Fibroblast of skin of right quadriceps (primary cell): ENCODE data around the gene TOE1.
"Not testable (repeated sequence)": the region's sequence is repeated elsewhere in the genome, so short reads cannot be mapped to it uniquely, and the experiment has no call there.

ENCODE experiments used
- DNase-seq: peaks from one replicate; pipeline ENCODE4 v3.0.0-alpha.2; 2013

Gene TOE1

GRCh38 chr1:45339789-45340558 lies at the start of gene TOE1, which contains the start of gene MUTYH:
TOE1 (plus strand) TSS chr1:45340170; CDS start chr1:45340253, 83 bp downstream.
MUTYH (minus strand) TSS chr1:45340440; CDS start chr1:45334505, 5,935 bp downstream.
- peak; percentile 92 for DNase-seq

DNA sequence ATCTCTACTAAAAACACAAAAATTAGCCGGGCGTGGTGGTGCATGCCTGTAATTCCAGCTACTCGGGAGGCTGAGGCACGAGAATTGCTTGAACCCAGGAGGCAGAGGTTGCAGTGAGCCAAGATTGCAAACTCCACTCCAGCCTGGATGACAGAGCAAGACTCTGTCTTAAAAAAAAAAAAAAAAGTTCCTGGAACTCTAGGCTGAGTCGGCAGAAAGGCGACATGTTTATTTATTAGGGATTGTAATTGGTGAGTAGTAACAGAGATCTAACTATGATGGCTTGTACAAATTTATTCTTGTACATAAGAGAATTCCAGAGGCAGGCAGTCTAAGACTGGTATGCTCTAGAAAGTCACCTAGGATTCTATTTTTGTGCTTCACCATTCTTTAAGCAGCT lies 49.0 kb upstream of the TOE1 start:
- not testable (repeated sequence) for DNase-seq

DNA sequence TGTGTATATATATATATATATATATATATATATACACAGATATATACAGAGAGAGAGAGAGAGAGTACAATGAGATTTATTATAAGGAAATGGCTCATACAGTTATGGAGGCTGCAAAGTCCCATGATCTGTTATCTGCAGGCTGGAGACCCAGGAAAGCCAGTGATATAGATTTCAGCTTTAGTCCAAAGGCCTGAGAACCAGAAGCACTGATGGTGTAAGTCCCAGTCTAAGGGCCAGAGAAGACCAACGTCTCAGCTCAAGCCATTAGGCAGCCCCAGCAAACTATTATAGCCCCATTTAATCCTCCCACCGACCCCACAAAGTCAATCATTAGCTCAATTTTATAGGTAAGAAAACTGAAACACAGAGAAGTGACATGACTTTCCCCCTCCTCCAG lies 48.3 kb upstream of the TOE1 start:
- DNase-seq = no peak

- no peak for DNase-seq
These were observed 42.2 kb upstream of the TOE1 start for GRCh38 chr1:45297666-45298356.

GRCh38 chr1:45299296-45299695 lies 40.7 kb upstream of the TOE1 start:
- no peak for DNase-seq

DNA sequence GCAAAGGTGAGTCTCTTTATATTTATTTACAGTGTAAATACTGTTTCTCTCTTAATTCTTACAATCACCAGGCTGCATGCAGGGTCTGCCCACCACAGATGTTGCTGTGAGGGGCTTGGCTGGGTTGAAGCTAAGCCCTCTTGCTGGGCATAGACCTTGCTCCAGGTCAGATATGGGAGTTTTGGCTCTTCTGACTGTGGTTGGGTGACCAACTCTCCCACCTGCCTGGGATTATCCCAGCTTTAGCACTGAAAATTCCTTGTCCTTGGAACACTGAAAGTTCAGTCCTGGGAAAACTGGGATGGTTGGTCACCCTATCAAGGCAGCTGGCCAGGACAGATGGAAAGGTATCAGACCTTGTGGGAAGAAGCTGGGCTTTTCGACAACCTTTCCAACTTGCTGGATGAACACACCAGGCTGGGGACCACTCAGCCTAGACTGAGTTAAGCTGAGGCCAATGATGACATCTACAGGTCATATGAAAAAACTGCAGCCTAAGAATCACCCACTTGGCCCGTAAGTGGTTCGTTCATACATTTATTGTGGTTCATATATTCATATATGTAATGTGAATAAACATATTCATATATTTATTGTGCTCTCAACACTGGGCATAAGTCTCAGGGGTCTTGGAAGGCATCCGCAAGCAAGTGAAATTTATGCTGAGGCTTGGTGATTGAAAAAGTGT lies 39.8 kb upstream of the TOE1 start:
- DNase-seq = peak; percentile 67

GRCh38 chr1:45300669-45300997 lies 39.3 kb upstream of the TOE1 start:
- no peak for DNase-seq

DNA sequence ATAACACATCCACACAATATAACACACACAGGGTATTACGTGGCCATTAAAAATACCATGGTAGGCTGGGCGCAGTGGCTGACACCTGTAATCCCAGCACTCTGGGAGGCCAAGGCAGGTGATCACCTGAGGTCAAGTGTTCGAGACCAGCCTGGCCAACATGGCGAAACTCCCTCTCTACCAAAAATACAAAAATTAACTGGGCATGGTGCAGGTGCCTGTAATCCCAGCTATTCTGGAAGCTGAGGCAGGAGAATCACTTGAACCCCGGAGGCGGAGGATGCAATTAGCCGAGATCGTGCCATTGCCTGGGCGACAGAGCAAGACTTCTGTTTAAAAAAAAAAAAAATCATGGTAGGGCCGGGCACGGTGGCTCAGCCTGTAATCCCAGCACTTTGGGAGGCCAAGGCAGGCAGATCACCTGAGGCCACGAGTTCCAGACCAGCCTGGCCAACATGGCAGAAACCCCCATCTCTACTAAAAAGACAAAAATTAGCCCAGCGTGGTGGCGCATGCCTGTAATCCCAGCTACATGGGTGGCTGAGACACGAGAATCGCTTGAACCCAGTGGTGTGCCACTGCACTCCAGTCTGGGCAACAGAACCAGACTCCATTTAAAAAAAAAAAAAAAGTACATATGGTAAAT lies 37.3 kb upstream of the TOE1 start:
- no peak for DNase-seq

- DNase-seq = peak; percentile 98
These were observed 36.3 kb upstream of the TOE1 start for GRCh38 chr1:45303520-45304310.

GRCh38 chr1:45304311-45305081 lies 35.5 kb upstream of the TOE1 start:
- DNase-seq = peak; percentile 21

DNA sequence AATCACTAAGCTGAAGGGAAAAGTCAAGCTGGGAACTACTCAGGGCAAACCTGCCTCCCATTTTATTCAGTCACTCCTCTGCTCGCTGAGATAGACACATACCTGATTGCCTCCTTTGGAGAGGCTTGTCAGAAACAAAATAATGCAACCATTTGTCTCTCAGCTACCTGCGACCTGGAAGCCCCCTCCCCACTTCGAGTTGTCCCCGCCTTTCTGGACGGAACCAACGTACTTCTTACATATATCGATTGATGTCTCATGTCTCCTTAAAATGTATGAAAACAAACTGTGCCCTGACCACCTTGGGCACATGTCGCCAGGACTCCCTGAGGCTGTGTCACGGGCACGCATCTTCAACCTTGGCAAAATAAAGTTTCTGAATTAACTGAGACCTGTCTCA lies 34.7 kb upstream of the TOE1 start:
- DNase-seq = no peak

DNA sequence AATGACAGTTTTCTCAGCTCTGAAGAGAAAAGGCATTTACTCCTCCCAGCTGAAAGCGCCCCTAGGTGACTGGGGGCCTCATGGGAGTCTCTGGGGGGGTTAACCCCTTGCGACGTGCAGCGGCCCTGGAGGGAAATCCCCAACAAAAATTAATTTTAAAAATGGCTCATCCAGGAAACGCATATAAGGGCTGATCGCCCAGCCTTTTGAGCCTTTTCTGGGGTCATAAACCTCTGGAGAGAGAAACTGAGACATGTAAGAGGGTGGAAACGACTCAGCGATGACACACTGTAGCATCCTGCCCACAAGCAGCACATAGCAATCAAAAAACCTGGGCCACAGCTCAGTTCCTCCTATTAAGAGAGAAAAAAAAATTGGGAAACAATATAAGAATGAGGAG lies 33.7 kb upstream of the TOE1 start:
- DNase-seq = peak; percentile 49

GRCh38 chr1:45306905-45307304 lies 33.1 kb upstream of the TOE1 start:
- no peak for DNase-seq

- no peak for DNase-seq
These were observed 25.7 kb upstream of the TOE1 start for GRCh38 chr1:45314266-45314665.

DNA sequence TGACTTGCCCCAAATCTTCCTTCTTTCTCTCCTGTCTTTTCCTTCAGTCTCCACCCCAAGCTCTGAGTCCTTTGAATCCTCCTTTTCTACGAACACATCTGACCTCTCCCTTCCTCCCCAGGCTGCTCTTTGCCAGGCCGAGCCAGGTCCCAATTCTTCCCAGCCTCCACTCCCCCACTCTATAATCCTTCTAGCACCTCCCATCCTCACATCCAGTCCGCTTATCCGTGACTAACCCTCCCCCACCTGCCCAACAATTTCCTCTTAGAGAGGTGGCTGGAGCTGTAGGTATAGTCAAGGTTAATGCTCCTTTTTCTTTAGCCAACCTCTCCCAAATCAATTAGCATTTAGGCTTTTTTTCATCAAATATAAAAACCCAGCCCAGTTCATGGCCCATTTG lies 22.8 kb upstream of the TOE1 start:
- no peak for DNase-seq

GRCh38 chr1:45319761-45320160 lies 20.2 kb upstream of the TOE1 start:
- no peak for DNase-seq

DNA sequence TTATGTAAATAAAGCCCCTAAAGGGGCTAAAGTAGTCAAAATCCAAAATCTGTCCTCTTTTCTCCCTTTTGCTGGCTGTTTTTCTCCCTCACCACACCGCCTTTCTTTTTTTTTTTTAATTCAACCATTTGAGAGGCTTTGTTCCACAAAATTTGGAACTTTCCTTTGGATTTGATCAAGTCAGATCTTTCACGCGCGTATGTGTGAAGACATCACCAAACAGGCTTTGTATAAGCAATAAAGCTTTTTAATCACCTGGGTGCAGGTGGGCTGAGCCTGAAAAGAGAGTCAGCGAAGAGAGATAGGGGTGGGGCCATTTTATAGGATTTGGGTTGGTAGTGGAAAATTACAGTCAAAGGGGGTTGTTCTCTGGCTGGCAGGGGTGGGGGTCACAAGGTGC lies 18.5 kb upstream of the TOE1 start:
- no peak for DNase-seq

GRCh38 chr1:45322486-45323040 lies 17.4 kb upstream of the TOE1 start:
- no peak for DNase-seq

DNA sequence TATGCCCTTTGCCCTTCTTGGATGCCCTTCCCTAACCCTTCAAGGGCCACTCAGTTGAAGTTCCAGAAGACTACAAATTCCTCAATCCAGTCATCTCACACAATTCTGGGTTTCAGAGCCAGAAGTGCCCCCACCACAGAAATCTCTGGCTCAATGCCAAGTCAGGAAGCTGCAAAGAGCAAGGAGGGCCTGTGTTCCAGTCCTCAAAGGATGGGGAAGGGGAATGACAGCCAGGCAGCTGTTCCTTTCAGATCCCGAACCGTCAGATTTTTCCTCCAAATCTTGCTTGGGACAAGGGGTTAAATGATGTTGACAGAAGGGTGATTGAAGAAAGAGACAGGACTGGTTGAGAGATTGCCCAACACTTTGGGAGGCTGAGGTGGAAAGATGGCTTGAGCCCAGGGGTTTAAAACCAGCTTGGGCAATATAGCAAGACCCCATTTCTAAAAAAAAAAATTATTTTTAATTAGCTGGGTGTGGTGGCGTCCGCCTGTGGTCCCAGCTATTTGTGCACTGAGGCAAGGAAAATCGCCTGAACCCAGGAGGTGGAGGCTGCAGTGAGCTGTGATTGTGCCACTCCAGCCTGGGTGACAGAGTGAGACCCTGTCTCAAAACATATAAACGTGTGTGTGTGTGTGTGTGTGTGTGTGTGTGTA lies 14.0 kb upstream of the TOE1 start:
- peak; percentile 31 for DNase-seq
